ENCODE measurements around the gene MXRA8. TPM values are rescaled to one million over a fixed set of nuclear protein-coding genes. Genes with fewer than 3 reads are reported as not detected.

The MXRA8 gene
- total RNA-seq, 1 donor from 2014 or later: 136 TPM

GRCh38 chr1:1381294-1381693, 22.9 kb upstream of the MXRA8 start:
- H3K27ac ChIP-seq: no peak overlapping the region
- DNase-seq (ENCODE audit: extremely low spot score in 2 of 2): no peak
- no peak overlapping the region for H3K4me3 ChIP-seq
- TF ChIP-seq POLR2A (IDR thresholded peaks at IDR 0.05) (no peak), POLR2AphosphoS5 (IDR thresholded peaks at IDR 0.05; ENCODE audit: insufficient read depth in 1 of 2, low read depth in 1 of 2) (no peak)
- TF ChIP-seq, protein P1, sequence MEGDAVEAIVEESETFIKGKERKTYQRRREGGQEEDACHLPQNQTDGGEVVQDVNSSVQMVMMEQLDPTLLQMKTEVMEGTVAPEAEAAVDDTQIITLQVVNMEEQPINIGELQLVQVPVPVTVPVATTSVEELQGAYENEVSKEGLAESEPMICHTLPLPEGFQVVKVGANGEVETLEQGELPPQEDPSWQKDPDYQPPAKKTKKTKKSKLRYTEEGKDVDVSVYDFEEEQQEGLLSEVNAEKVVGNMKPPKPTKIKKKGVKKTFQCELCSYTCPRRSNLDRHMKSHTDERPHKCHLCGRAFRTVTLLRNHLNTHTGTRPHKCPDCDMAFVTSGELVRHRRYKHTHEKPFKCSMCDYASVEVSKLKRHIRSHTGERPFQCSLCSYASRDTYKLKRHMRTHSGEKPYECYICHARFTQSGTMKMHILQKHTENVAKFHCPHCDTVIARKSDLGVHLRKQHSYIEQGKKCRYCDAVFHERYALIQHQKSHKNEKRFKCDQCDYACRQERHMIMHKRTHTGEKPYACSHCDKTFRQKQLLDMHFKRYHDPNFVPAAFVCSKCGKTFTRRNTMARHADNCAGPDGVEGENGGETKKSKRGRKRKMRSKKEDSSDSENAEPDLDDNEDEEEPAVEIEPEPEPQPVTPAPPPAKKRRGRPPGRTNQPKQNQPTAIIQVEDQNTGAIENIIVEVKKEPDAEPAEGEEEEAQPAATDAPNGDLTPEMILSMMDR (IDR thresholded peaks at IDR 0.05): no peak
- intact Hi-C loops (cut with DNase I): no loop called here
- H3K36me3 ChIP-seq: peaks cover 0 to 7% of the 10 kb centered on the region in 2 donors
- no peaks in the 10 kb centered on the region for H3K27me3 ChIP-seq
- peaks cover 1% of the 10 kb centered on the region for H3K4me1 ChIP-seq
- no peaks in the 10 kb centered on the region for H3K9me3 ChIP-seq

- Histone ChIP-seq H3K4me1 (peaks cover 6% of the 10 kb centered on the region), H3K4me3 (no peak overlapping the region), H3K27ac (no peak overlapping the region), H3K27me3 (no peaks in the 10 kb centered on the region), H3K9me3 (no peaks in the 10 kb centered on the region), H3K36me3 (peaks cover 0 to 3% of the 10 kb centered on the region in 2 donors)
- DNase-seq (ENCODE audit: extremely low spot score in 2 of 2): no peak
- intact Hi-C loops (cut with DNase I): no loop called here
- TF ChIP-seq, protein P1 (IDR thresholded peaks at IDR 0.05): no peak
- TF ChIP-seq POLR2AphosphoS5 (IDR thresholded peaks at IDR 0.05; ENCODE audit: insufficient read depth in 1 of 2, low read depth in 1 of 2): no peak
- TF ChIP-seq POLR2A (IDR thresholded peaks at IDR 0.05): no peak
Observed at GRCh38 chr1:1380860-1381259, 22.5 kb upstream of the MXRA8 start.

- H3K27ac ChIP-seq: no peak overlapping the region
- H3K4me1 ChIP-seq: peaks cover 25% of the 10 kb centered on the region
- no peak overlapping the region for H3K4me3 ChIP-seq
- no peak for DNase-seq (ENCODE audit: extremely low spot score in 2 of 2)
- TF ChIP-seq POLR2A (IDR thresholded peaks at IDR 0.05) (no peak), POLR2AphosphoS5 (IDR thresholded peaks at IDR 0.05; ENCODE audit: insufficient read depth in 1 of 2, low read depth in 1 of 2) (no peak)
- TF ChIP-seq, protein P1 (IDR thresholded peaks at IDR 0.05): no peak
- no peaks in the 10 kb centered on the region for H3K27me3 ChIP-seq
- H3K9me3 ChIP-seq: no peaks in the 10 kb centered on the region
- peaks cover 0 to 9% of the 10 kb centered on the region in 2 donors for H3K36me3 ChIP-seq
- intact Hi-C loops (cut with DNase I): no loop called here
Observed at GRCh38 chr1:1377540-1378205, 19.3 kb upstream of the MXRA8 start.

DNA sequence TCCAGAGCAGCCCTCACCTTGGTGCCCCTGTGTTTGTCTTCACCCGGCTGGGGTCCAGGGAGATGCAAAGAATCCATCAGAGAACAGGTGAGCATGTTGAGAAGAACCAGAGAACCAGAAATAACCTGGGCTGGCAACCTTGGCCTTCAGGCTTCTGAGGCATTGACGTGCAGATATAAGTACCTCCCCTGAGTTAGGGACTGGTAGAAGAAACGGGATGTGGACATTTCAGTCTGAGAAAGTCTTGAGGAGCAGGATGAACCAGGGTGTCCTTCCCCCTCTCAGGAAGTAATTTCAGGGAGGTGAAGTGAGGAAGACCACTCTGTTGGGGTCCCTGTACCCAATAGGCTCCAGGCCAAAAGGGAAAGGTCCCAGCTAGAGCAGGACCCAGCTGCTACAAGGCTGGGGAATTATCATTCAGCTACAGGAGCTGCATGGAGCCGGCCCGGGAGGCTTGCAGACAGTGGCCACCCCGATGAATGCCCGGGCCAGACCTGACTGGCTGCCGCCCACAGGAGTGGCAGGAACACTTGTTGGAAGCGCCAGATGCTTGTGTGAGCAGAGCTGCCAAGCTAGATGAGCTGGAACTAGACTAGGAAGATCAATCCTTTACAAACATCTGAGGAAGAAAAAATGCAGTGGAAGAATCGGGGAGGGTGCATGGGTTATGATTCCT, 18.3 kb upstream of the MXRA8 start:
- no peaks in the 10 kb centered on the region for H3K27me3 ChIP-seq
- no peak overlapping the region for H3K4me3 ChIP-seq
- intact Hi-C loops (cut with DNase I): no loop called here
- H3K4me1 ChIP-seq: peaks cover 35% of the 10 kb centered on the region
- H3K27ac ChIP-seq: no peak overlapping the region
- TF ChIP-seq POLR2AphosphoS5 (IDR thresholded peaks at IDR 0.05; ENCODE audit: insufficient read depth in 1 of 2, low read depth in 1 of 2): no peak
- TF ChIP-seq POLR2A (IDR thresholded peaks at IDR 0.05): no peak
- TF ChIP-seq, protein P1 (IDR thresholded peaks at IDR 0.05): no peak
- peak in 1 of 2 donors; percentile 85 for DNase-seq (ENCODE audit: extremely low spot score in 2 of 2)
- H3K9me3 ChIP-seq: no peaks in the 10 kb centered on the region
- peaks cover 0 to 9% of the 10 kb centered on the region in 2 donors for H3K36me3 ChIP-seq

All from vagina (tissue), 2 donors.